HG02981 (cell line): ENCODE results near the gene GPBAR1.
A peak's percentile ranks its signal among the peaks of the same experiment; 100 is the strongest.

ENCODE experiments used
- ATAC-seq: cut with Tn5 transposase; IDR thresholded peaks from one replicate; pipeline ENCODE4 v1.9.1; 2021; ENCODE audit warnings: mild to moderate bottlenecking, moderate library complexity; ENCODE audit not compliant: unreplicated experiment

GPBAR1 gene

DNA sequence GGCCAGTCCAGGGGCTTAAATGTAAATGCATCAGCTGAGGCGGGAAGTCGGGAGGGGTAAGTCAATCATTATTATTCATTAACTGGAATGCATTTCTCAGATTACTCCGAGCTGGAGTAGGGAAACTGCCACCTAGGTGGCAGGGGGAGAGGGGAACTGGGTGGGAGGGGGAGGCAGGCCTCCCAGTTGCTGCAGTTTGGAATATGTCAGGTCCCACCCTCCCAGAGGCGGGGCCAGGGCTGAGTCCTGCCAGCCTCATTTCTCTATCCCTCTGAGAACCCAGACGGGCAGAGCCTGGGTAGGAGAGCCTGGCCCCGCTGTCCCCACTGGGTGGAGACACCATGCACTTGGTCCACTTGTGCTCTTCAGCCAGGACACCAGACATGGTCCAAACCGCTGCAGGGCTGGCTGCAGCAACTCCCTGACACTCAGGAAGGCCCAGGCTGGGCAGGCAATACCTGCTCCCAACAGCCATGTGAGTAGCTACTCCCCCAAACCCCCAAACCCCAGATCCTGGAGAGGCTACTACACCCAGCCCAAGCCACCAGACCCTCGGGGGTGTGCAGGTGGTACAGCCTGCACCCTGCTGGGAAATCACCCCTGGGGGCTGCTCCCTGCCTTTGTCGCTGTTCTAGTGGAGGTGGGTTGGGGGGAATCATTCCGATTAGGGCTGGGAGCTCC is at the start of gene GPBAR1:
GPBAR1 (plus strand) TSS at position 274 of the 681 bp plus-strand sequence. CDS start 1,710 bp downstream, outside the sequence.
- ATAC-seq = no peak

DNA sequence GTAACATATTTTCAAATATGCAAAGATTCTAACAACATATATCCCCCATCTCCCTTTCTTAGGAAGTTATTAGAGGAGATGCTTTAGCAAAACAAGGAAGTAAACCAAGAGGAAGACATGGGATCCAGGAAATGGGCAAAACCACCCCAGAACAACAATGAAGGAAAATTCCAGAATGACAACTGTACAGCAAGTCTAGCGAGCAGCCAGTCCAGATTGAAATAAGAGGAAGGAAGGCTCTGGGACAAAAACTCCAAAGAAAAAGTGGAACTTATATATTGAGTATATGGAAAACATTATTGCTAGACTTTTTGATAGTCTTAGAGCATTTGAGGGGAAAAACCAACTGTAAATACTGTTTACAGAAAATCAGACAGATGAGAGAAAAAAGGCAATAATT is 46.7 kb upstream of the GPBAR1 start:
- ATAC-seq = no peak

DNA sequence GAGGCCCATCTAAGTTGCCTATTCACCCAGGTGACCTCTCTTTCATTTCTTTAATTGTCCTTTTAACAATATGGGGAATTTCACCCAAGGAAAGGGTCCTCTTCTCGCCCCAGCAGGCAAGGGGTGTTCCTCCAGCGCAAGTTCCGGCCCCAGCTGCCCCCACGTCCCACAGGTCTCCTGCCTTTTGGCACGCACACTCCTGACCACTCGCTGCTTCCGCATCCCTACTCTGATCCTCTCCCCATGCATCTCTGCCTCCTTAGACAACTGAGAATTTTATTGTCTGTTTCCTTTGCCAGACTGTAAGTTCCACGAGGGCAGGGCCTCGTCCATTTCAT is 44.5 kb upstream of the GPBAR1 start:
- ATAC-seq = no peak

GRCh38 chr2:218216674-218217359 is 44.0 kb upstream of the GPBAR1 start, which contains the start of gene ARPC2:
Gene ARPC2, plus strand, starts transcription at chr2:218217189. Its CDS starts 282 bp downstream, at chr2:218217471.
- ATAC-seq = peak; percentile 68

DNA sequence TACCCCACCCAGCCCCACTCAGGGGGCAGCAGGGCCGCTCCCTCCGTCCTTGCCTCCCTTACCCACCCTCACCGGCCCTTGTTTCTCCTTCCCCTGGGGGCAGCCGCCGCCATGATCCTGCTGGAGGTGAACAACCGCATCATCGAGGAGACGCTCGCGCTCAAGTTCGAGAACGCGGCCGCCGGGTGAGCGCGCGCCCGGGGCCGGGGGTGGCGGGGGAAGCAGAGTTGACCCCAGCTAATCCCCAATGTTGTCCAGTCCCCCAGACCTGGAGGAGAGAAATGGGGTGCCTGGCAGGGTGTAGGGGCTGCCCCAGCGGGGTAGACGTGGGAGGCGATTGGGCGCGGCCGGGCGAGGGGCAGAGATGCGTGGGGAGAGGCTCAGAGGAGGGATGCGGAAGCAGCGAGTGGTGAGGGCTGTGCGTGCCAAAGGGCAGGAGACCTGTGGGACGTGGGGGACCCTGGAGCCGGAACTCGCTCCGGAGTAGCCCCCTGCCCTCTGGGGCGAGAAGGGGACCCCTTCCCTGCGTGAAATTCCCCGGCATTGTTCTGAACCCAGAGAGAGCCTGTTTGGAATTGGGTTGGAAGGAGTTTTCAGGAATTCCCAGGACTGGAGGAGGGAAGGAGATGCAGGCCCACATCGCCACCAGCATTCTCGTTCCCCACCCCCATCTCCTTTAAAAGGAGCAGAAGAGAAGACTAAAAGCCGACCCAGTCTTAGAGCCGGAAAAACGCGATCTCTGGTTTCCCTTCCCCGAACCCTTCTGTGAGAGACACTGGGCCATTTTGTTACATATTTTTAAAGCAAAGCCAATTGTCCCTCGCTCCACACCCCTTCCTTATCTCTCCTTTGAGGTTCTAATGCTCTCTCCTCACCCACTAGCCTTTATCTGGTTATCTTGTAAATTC is 43.2 kb upstream of the GPBAR1 start:
- peak; percentile 24 for ATAC-seq

DNA sequence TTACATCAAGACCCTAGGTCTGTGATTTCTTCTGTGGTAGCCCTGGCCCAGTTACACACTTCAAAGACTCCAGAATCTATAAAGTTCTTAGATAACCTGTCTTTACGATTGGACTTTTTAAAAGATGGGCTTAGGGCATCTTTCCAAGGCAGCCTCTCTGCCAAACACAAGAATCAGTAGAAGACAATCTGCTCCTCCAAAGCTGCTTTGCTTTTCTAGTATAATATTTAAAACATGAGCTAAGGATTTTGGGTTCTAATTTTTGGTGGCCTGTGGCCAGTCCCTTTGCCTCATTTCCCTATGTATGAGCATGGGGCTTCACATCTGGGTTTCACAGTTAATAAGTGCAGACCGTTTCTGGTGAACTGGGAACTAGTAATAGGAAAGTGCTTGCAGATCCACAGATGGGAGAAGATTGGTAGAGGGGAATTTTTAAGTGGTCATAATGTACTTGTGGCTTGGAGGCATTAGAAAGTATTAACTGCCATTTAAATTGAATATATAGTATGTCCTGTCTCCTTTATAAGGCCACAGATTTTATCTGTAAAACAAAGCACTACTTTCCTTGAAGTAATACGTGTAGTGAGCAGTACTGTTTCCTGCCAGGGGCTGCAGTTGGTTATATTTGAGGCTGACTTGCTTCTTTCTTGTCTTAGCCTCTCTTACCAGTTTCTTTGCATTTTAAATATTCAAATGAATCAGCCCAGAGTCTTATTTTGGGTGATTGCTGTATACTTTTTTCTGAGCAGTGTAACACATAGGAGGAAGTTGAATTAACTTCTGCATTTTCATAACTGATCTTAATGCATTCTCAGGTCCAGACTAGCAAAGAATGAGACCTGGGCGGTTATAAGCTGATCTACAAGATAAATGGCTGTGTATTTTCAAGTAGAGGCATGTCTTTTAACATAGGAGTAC is 42.3 kb upstream of the GPBAR1 start:
- ATAC-seq = peak; percentile 38

DNA sequence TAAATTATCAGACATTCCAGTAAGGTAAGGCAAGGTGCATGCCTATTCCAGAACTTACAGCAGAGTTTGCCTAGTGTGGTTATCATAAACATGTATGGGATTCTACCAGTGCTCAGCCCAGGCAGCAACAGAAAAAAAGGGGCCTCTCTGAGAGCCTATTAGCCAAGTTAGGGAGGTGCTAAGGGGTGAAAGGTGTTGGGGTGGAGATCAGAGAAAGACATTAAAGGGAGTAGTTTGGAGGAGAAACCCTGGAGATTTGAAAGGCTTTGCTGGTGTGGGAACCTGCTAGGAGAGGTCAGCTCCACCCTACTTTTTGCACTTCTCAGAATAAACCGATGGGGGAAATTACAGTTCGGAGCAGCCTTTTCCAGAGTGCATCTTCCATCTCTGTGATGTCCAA is 40.9 kb upstream of the GPBAR1 start:
- no peak for ATAC-seq

DNA sequence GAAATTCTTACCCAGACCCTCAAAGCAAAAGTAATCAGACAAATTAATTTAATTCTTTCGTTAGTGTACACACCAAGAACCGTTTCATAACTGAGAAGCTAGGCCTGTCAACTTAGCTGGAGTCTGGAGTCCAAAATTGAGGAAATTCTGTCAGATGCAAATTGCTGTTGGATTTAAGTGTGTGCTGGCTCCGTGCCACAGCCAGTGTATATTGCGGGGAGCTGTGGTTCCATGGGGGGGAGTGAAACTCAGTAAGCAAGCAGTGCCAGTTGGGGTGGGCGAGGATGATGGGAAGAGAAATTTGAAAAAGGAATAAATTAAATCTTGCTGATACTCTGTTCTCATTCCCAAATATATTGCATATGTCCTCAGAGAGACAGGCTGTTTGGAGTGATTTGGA is 39.8 kb upstream of the GPBAR1 start:
- ATAC-seq = no peak

GRCh38 chr2:218223046-218223445 is 37.8 kb upstream of the GPBAR1 start:
- no peak for ATAC-seq

DNA sequence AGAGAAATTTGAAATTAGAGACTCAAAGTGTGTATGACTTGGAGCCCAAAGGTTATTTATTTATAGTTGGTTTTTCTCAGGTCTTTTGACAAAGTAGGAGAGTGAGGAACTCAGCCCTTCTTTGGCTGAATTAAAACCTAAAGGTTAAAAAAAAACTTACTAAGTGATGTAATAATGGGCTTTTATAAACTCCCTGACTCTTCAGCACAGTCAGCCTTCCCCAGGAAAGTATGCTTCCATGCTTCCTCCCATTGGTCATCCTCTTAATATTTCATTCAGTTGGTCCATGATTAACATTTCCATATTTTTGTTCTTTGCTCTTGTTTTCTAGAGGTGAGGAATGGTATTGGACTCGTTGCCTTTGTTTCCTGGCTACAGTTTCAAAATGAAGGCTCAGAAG is 36.6 kb upstream of the GPBAR1 start:
- ATAC-seq = no peak

DNA sequence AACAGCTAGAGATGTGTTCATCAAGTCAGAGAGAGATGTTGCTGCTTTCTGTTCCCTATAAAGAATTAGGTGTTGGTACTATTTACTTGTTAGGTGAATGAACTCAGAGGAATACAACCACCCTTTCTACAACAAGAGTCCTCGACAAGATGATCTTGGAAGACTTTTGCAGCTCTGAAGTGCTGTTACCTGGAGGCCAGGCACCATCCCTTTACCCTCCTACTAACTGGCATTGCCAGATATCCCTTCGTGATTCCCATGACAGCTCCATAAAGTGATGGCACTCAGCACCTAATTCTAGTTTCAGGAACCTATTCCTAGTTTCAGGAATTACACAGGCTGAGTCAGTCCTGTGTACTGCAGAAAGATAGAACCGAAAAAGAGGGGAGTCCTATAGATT is 33.9 kb upstream of the GPBAR1 start:
- no peak for ATAC-seq

DNA sequence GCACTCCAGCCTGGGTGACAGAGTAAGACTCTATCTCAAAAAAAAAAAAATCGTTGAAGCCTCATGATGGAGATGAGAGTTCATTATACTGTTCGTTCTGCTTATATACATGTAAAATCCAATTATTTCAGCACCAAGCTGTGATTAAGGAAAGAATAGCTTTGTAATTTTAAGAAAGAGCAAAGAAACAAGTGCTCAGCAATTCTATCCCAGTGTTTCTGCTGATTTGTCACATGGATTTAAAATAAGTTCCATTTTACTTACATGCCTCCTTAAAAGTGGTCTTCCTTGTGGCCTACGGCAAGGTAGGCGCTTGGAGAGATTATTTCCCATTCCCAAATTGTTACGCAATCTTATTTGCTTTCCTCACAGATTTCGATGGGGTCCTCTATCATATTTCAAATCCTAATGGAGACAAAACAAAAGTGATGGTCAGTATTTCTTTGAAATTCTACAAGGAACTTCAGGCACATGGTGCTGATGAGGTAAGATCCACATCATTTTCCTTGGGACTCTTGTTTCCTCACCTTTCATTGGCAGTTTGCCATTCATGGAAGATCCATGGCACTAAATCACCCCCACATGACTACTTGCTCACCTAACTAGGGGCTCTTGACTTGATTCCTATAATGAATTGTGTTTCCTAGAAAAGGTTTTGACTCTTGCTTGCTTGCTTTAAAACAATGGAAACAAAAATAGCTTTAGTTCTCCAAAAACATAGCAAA is 32.3 kb upstream of the GPBAR1 start:
- no peak for ATAC-seq

DNA sequence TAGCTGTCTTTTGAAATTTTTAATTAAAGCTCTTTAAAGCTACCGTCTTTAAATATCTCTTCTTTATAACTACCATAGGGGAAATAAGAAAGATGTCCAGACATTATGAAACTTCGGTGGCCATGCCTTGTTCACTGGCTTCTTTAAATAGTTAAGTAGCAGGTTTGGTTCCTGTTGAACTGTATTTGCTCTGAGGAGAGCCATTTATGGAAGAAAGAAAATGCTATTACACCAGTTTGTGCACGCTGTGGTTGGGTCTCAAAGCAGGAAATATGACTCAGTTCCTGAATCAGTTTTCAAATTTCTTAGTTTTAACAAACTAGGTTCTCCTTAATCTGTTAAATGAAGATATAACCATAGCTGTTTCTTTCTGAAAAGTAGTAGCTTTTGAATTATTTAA is 31.6 kb upstream of the GPBAR1 start:
- peak; percentile 79 for ATAC-seq

GRCh38 chr2:218229851-218230250 is 31.0 kb upstream of the GPBAR1 start:
- no peak for ATAC-seq

- ATAC-seq = peak; percentile 86
These were observed 29.9 kb upstream of the GPBAR1 start for GRCh38 chr2:218230882-218231281.

DNA sequence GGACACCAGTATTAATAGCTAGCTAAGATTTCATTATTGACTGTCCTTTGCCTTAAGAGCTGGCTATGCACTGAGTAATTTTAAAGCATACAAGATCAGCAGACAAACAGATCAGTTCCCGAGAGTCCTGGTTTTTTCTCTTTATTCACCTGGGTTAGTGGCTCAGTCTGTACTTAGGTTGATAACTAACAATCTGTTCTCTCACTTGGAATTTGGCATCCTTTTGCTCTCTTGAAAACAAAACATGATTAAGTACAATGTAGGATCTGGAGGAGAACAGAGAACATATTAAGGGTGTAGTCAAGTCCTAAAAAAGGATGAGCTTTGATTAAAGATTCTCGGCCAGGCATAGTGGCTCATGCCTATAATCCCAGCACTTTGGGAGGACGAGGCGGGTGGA is 27.3 kb upstream of the GPBAR1 start:
- no peak for ATAC-seq

DNA sequence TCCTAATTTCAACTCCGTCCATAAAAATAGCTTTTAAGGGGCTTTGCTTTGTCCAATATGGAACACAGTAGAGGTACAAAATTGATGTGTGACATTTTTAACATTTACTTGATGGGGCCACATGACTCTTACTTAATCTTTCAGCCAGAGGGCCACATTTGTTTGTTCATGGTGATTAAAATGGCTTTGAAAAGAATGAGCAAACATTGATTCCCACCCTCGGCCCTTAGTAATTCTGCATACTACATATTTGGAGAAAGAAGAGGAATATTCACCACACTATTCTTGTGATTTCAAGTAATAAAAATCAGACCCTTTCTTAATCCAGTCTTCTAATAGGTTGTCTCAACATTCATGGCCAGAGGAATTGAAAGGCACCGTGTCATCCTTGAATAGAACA is 26.3 kb upstream of the GPBAR1 start:
- no peak for ATAC-seq

- no peak for ATAC-seq
These were observed 25.8 kb upstream of the GPBAR1 start for GRCh38 chr2:218235017-218235416.

- no peak for ATAC-seq
These were observed 24.0 kb upstream of the GPBAR1 start for GRCh38 chr2:218236829-218237228.

DNA sequence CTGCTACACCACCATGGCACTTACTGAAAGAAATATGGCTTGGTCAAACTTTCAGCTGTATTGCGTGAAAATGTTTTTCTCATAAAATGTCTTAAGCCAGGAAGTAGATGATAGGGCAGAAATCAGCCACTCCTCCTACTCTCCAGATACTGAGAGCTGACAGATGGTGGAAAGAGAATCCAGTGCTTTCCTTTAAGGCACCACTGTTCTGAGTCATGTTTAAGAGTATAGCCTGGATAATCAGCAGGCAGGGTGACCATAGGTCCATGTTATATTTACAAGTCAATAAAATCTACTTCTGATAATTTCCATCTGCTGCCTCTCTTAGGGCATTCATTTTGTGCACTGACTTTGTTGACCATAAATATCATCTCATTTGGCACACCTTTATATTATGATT is 21.9 kb upstream of the GPBAR1 start:
- no peak for ATAC-seq
